Skeletal muscle satellite cell (primary cell): ENCODE data around the gene ARHGAP6. TPM values are rescaled to one million over a fixed set of nuclear protein-coding genes. Genes with fewer than 3 reads are reported as not detected.

ENCODE experiments used
- H3K27me3 ChIP-seq: 2 replicates; pipeline ENCODE4 v1.7.0; 2013; ENCODE audit warnings: low read length; ENCODE audit not compliant: control insufficient read depth, insufficient read depth
- H3K36me3 ChIP-seq: 2 replicates; pipeline ENCODE4 v1.7.0; 2013; ENCODE audit warnings: mild to moderate bottlenecking, control low read depth, low read length; ENCODE audit not compliant: insufficient read depth
- H3K4me1 ChIP-seq: 2 replicates; pipeline ENCODE4 v1.7.0; 2013; ENCODE audit warnings: low read length; ENCODE audit not compliant: control insufficient read depth, insufficient read depth
- H3K4me2 ChIP-seq: 2 replicates; pipeline ENCODE4 v1.7.0; 2013; ENCODE audit warnings: mild to moderate bottlenecking, low read length
- H3K4me3 ChIP-seq: 2 replicates; pipeline ENCODE4 v1.7.0; 2013; ENCODE audit warnings: low read length
- H3K9ac ChIP-seq: 2 replicates; pipeline ENCODE4 v1.7.0; 2013; ENCODE audit warnings: mild to moderate bottlenecking, low read depth, low read length, moderate library complexity
- H3K9me3 ChIP-seq: replicated peaks from 2 replicates; pipeline ENCODE4 v1.7.0; 2013; ENCODE audit warnings: mild to moderate bottlenecking, control low read depth, low read length
- total RNA-seq: library from RNA; depleted of rRNA; stranded (reverse); fragments of >200 nt; gene quantifications from 2 replicates; pipeline ENCODE4 v1.2.3, GENCODE V29; 2012; rRNA removed

ARHGAP6 gene
- total RNA-seq = 17.7 and 23.8 TPM in 2 replicates

DNA sequence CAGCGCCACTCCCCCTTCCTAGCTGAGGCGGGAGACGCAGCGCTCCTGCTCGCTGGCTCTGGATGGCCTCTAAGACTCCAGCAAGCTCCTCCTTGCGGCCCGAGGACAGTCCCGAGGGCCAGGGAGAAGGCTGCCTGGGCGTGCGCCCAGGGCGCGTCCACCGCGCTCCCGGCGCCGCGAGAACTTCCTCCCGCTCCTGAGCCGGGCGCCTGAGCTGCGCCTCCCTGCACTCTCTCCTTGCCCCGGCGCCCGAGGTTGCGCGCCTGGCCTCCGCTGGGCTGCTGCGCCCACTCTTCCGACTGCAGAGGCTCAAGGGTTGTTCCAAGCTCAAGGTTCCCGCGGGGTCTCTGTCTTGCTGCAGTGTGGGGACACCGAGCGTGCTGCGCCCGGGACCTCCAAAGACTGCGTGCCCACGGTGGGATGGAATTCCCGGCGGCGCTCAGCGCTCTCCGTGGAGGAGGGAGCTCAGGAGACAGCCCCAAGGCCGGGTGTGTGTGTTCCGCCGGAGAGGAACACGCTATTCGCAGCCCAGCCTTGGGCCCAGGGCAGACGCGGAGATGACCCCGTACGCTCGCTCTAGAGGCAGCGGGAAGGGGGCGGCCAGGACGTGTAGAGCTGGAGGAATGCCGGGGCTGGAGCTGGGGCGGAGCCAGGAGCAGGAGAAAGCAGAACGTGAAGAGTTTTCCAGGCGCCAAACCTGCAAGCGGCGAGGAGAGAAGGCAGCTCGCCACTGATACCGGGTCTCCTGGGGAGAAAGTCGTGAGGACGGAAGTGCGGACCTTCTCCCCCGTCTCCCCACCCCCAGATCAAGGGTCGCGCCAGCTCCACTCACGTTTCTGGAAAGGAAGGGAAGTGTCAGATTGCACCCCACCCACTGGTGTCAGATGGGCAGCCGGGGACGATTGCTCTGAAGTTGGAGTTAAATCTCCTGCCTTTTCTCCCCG is at the start of gene ARHGAP6:
Gene ARHGAP6 (minus strand): TSS at position 753 of the 944 bp plus-strand sequence. CDS start 1,092 bp downstream, outside the sequence.
- Histone ChIP-seq H3K27me3 (peaks cover 29% of the 10 kb centered on the region), H3K36me3 (no peaks in the 10 kb centered on the region), H3K4me3 (peak within 1 kb of the TSS; percentile 70), H3K9me3 (no peaks in the 10 kb centered on the region), H3K9ac (no peak within 1 kb of the TSS), H3K4me2 (peak within 1 kb of the TSS; percentile 95), H3K4me1 (no peaks in the 10 kb centered on the region)

DNA sequence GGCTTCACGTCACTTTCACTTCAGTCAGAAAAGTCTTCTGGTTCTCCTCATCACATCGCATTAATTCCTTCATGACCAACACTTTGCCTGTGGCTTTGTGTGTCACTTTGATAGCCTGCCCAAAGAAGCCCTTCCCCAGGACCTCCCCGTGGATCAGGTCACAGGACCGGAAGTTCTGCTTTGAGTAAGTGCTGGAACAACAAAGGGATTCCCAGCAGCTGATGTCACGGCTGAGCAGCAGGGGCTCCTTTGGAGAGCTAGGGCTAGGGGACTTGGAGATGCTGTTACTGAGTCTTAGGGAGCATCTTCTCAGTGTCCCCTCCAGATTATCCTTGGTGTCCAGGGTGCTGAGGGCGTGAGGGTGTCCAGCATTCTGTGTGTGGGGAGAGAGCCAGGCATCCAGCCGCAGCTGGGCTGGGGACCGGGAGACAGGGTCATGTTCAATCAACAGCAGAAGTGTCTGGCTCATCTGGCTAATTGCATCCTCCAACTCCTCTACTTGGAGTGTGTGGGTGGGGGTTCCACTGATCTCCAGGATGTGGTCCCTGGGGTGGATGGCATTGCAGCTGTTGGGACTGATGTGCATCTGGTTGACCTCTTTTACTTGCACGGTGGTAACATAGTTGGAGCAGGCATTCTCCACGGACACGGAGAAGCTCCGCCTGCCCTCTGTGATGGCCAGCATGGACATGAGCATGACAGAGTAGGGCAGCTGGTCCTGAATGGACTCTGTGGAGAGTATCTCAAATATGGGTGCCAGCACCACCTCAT is 39.2 kb upstream of the ARHGAP6 start:
- peak overlapping the region; percentile 34 for H3K4me2 ChIP-seq

DNA sequence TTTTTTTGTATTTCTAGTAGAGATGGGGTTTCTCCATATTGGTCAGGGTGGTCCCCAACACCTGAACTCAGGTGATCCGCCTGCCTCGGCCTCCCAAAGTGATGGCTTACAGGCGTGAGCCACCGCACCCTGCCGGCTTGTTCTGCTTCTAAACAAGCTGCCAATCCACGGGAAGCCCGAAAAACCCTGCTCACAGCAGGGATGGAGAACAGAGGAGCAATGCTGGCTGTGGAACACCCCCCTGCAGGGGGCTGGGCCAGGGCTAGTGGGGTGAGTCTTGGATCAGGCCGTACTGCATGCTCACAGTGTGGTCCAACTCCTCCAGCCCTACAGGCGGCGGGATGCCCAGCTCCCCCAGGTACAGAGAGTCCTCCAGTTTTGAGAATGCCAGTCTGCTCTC is 38.1 kb upstream of the ARHGAP6 start:
- Histone ChIP-seq H3K9ac (no peak overlapping the region), H3K4me3 (no peak overlapping the region), H3K36me3 (no peaks in the 10 kb centered on the region), H3K4me1 (no peaks in the 10 kb centered on the region), H3K4me2 (no peak overlapping the region), H3K9me3 (no peaks in the 10 kb centered on the region), H3K27me3 (no peaks in the 10 kb centered on the region)

More for the DNA sequence above, 39.2 kb upstream of the ARHGAP6 start:
- H3K4me1 ChIP-seq = no peaks in the 10 kb centered on the region
- no peak overlapping the region for H3K4me3 ChIP-seq
- no peaks in the 10 kb centered on the region for H3K36me3 ChIP-seq
- H3K27me3 ChIP-seq = no peaks in the 10 kb centered on the region
- no peak overlapping the region for H3K9ac ChIP-seq
- no peaks in the 10 kb centered on the region for H3K9me3 ChIP-seq

DNA sequence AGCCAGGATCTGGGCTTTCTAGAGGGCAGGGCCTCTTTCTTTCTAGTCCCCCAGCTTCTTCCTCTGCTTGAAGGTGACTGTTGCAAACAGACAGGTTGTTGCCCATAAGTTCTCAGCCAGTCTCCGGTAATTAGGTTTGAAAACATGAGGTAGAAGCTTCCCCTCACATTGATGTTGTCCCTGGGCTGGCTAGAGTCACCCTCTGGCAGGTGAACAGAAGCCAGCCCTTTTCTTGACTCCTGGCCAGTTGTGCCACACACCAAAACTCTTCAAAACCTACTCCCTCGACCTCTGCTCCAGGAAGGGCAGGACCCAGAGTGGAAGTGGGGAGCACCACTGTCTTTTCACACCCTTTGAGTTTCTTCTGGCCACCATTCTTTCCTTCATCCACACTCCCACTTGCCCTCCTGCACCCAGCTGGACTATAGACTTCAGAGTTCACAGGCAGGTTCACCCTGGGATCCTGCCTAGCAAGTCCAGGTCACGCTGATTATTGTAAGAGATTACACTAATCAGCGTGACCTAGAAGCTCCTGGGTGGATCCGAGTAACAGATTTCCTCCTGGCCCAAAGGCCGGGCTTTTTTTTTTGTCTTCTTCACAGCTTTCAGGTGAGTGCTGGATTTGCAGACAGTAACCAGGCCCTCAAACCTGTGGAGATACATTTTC is 37.4 kb upstream of the ARHGAP6 start:
- Histone ChIP-seq H3K4me2 (no peak overlapping the region), H3K4me1 (no peaks in the 10 kb centered on the region), H3K36me3 (no peaks in the 10 kb centered on the region), H3K4me3 (no peak overlapping the region), H3K9ac (no peak overlapping the region), H3K27me3 (no peaks in the 10 kb centered on the region), H3K9me3 (no peaks in the 10 kb centered on the region)

- Histone ChIP-seq H3K4me1 (no peaks in the 10 kb centered on the region), H3K4me2 (no peak overlapping the region), H3K9me3 (no peaks in the 10 kb centered on the region)
Observed at GRCh38 chrX:11702420-11702819, 36.7 kb upstream of the ARHGAP6 start.

DNA sequence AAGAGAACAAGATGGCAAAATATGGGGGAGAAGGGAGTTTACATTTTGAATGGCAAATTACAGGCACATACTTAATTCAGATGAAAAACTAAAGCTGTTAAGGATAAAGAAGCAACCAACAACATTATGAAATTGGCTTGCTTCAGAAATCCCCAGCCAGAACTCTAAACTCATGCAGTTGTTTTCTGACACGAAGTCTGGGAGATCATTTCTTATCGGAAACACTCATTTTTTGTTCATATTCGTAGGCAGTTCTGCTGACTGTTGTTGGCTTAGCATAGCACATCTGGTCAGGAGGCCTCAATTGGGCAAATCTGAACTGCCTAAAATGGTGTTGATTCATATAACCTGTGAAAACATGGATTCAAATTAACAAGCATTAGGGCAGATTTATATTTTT is 33.0 kb upstream of the ARHGAP6 start:
- Histone ChIP-seq H3K4me2 (no peak overlapping the region), H3K4me1 (no peaks in the 10 kb centered on the region), H3K36me3 (no peaks in the 10 kb centered on the region), H3K9me3 (no peaks in the 10 kb centered on the region), H3K9ac (no peak overlapping the region), H3K27me3 (no peaks in the 10 kb centered on the region), H3K4me3 (no peak overlapping the region)

More at GRCh38 chrX:11702420-11702819, 36.7 kb upstream of the ARHGAP6 start:
- Histone ChIP-seq H3K36me3 (no peaks in the 10 kb centered on the region), H3K9ac (no peak overlapping the region), H3K27me3 (no peaks in the 10 kb centered on the region), H3K4me3 (no peak overlapping the region)

GRCh38 chrX:11688201-11688600 is 22.5 kb upstream of the ARHGAP6 start:
- H3K4me1 ChIP-seq = peaks cover 3% of the 10 kb centered on the region
- H3K9ac ChIP-seq = no peak overlapping the region
- H3K4me2 ChIP-seq = no peak overlapping the region
- no peaks in the 10 kb centered on the region for H3K36me3 ChIP-seq
- no peaks in the 10 kb centered on the region for H3K9me3 ChIP-seq
- H3K27me3 ChIP-seq = no peaks in the 10 kb centered on the region
- H3K4me3 ChIP-seq = no peak overlapping the region

GRCh38 chrX:11687157-11687556 is 21.4 kb upstream of the ARHGAP6 start:
- Histone ChIP-seq H3K4me2 (no peak overlapping the region), H3K9ac (no peak overlapping the region), H3K4me1 (peaks cover 3% of the 10 kb centered on the region), H3K36me3 (no peaks in the 10 kb centered on the region), H3K9me3 (no peaks in the 10 kb centered on the region), H3K27me3 (no peaks in the 10 kb centered on the region), H3K4me3 (no peak overlapping the region)

GRCh38 chrX:11683057-11683456 is 17.3 kb upstream of the ARHGAP6 start:
- Histone ChIP-seq H3K4me2 (no peak overlapping the region), H3K27me3 (no peaks in the 10 kb centered on the region), H3K9ac (no peak overlapping the region), H3K4me3 (no peak overlapping the region), H3K4me1 (no peaks in the 10 kb centered on the region), H3K36me3 (no peaks in the 10 kb centered on the region), H3K9me3 (no peaks in the 10 kb centered on the region)

DNA sequence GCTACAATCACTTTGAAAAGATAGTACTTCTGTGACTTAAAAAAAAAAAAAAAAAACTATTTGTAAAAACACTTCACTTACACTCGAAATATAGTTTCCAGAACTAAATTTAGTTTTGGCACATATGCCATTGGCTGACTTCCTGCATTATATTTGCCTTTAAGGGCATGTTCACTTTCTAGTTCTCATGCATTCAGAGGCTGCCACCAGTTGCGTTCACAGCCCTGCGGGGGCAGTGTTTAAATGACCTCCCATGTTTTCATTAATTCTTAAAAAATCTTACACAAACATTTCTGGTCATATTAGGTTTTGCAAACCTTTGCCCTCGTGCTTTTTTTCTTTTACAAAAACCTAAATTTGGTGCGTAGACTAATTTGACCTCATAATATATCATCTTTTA is 12.4 kb upstream of the ARHGAP6 start:
- no peaks in the 10 kb centered on the region for H3K27me3 ChIP-seq
- H3K9ac ChIP-seq = no peak overlapping the region
- no peaks in the 10 kb centered on the region for H3K36me3 ChIP-seq
- H3K9me3 ChIP-seq = no peaks in the 10 kb centered on the region
- no peak overlapping the region for H3K4me2 ChIP-seq
- H3K4me1 ChIP-seq = no peaks in the 10 kb centered on the region
- no peak overlapping the region for H3K4me3 ChIP-seq

DNA sequence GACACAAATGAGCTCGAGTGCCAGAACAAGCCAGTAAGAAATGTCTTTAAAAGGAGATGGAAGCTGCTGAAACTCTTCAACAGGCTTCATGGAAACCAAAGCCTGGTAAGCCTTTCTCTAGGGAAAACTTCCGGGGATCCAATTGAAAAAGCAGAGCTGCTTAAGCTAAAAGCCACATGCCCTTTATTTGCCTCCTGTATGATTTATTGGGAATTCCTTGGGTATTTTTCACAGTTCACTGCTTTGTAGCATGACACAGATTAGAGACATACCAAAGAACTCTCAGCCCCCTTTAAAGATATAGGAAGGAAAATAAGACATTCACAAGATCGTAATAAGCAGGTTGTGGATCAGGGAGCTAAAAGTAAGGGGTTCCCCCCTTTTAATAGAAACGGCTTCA is 6.5 kb upstream of the ARHGAP6 start:
- no peaks in the 10 kb centered on the region for H3K4me1 ChIP-seq
- H3K36me3 ChIP-seq = no peaks in the 10 kb centered on the region
- H3K4me3 ChIP-seq = no peak overlapping the region
- peaks cover 18% of the 10 kb centered on the region for H3K27me3 ChIP-seq
- no peak overlapping the region for H3K4me2 ChIP-seq
- H3K9ac ChIP-seq = no peak overlapping the region
- H3K9me3 ChIP-seq = no peaks in the 10 kb centered on the region
